GM12878 (cell line): ENCODE measurements around the gene RPGR. TPM values are rescaled to one million over a fixed set of nuclear protein-coding genes. Genes with fewer than 3 reads are reported as not detected.

Source experiments
- ATAC-seq: fragments of 200-7000 bp; cut with Tn5 transposase; 3 replicates; pipeline ENCODE4 v1.9.1; 2020; ENCODE audit warnings: mild to moderate bottlenecking, moderate library complexity
- BruUV-seq: library from RNA; stranded (reverse); fragments of 400-500 nt; replicated peaks from 2 replicates; lab custom pipeline; 2021; lab: Mats Ljungman, UMichigan
- CTCF ChIA-PET: fragments of 300-600 bp; sonication (Branson Sonifier 250); formaldehyde crosslinking; extraction: SDS; loops from one replicate; lab custom pipeline; 2021; ENCODE audit warnings: inconsistent platforms; lab: Yijun Ruan, JAX
- POLR2A ChIA-PET: fragments of 350-600 bp; formaldehyde crosslinking; extraction: SDS; loops from one replicate; lab custom pipeline; 2021; ENCODE audit warnings: inconsistent platforms; lab: Charles Lee
- RAD21 ChIA-PET: fragments of 300-600 bp; sonication (Branson Sonifier 250); formaldehyde crosslinking; loops from one replicate; lab custom pipeline; 2023; ENCODE audit warnings: antibody characterized with exemption; ENCODE audit not compliant: unreplicated experiment; lab: Charles Lee
- SMC1A ChIA-PET: fragments of 300-600 bp; sonication (Branson Sonifier 250); formaldehyde crosslinking; loops from one replicate; lab custom pipeline; 2023; ENCODE audit not compliant: unreplicated experiment, uncharacterized antibody; lab: Charles Lee
- DNase-seq: peaks from one replicate; pipeline ENCODE4 v3.0.0-alpha.2; 2011; ENCODE audit warnings: low read depth, low spot score
- FAIRE-seq: peaks from 3 replicates; lab custom pipeline; 2011; peaks lifted over from hg19 to GRCh38; lab: Jason Lieb, UNC
- H2AFZ ChIP-seq: 2 replicates; pipeline ENCODE4 v1.6.0; 2011; ENCODE audit warnings: low read depth, low read length, control low read depth; ENCODE audit not compliant: control insufficient read depth
- H3K27ac ChIP-seq: 2 replicates; pipeline ENCODE4 v1.5.1; 2011; ENCODE audit warnings: control low read depth; ENCODE audit not compliant: control insufficient read depth, insufficient read depth
- H3K27me3 ChIP-seq, 2 experiments: replicated peaks in 1 of 2; 2 replicates each; pipeline versions ENCODE4 v1.6.0 to v1.6.1; 2011; ENCODE audit warnings: low read length in 1 of 2; ENCODE audit not compliant: control insufficient read depth in 2 of 2, insufficient read depth in 2 of 2
- H3K36me3 ChIP-seq, 2 experiments: 2 replicates each; pipeline ENCODE4 v1.5.1; 2011; ENCODE audit warnings: low read length in 1 of 2; ENCODE audit not compliant: control insufficient read depth in 2 of 2, insufficient read depth in 2 of 2
- H3K4me1 ChIP-seq: 2 replicates; pipeline ENCODE4 v1.6.1; 2011; ENCODE audit warnings: mild to moderate bottlenecking, low read length, moderate library complexity, mixed read lengths; ENCODE audit not compliant: control insufficient read depth, insufficient read depth
- H3K4me2 ChIP-seq: 2 replicates; pipeline ENCODE4 v1.6.0; 2011; ENCODE audit warnings: control low read depth; ENCODE audit not compliant: control insufficient read depth, insufficient read depth
- H3K4me3 ChIP-seq: fragments of 200-600 bp; sonication (generic); 2 replicates; pipeline ENCODE4 v1.5.1; 2016
- H3K79me2 ChIP-seq: 2 replicates; pipeline ENCODE4 v1.6.0; 2011; ENCODE audit warnings: low read length; ENCODE audit not compliant: control insufficient read depth, insufficient read depth
- H3K9ac ChIP-seq: 2 replicates; pipeline ENCODE4 v1.8.0; 2011; ENCODE audit warnings: low read length, control low read depth, mixed read lengths; ENCODE audit not compliant: control insufficient read depth, insufficient read depth
- H3K9me3 ChIP-seq: replicated peaks from 3 replicates; pipeline ENCODE4 v1.5.1; 2011; ENCODE audit warnings: mild to moderate bottlenecking, low read length; ENCODE audit not compliant: control insufficient read depth, insufficient read depth
- H4K20me1 ChIP-seq: 2 replicates; pipeline ENCODE4 v1.6.0; 2011; ENCODE audit not compliant: control insufficient read depth, insufficient read depth
- BCLAF1 ChIP-seq: fragments of 450-650 bp; IDR thresholded peaks from 2 replicates; pipeline ENCODE4 v1.6.1; 2017; ENCODE audit warnings: antibody characterized with exemption, mild to moderate bottlenecking, moderate library complexity
- BMI1 ChIP-seq: fragments of 450-650 bp; IDR thresholded peaks from 2 replicates; pipeline ENCODE4 v1.6.1; 2016; ENCODE audit warnings: mild to moderate bottlenecking, moderate library complexity, borderline replicate concordance
- CREB1 ChIP-seq: IDR thresholded peaks from 2 replicates; pipeline ENCODE4 v1.6.1; 2012; ENCODE audit warnings: low read depth, mild to moderate bottlenecking, inconsistent platforms
- GABPA ChIP-seq: IDR thresholded peaks from 2 replicates; pipeline ENCODE4 v1.6.1; 2014; ENCODE audit warnings: antibody characterized with exemption, low read depth, mild to moderate bottlenecking, inconsistent platforms
- IRF4 ChIP-seq: IDR thresholded peaks from 2 replicates; pipeline ENCODE4 v1.6.1; 2011; ENCODE audit warnings: low read depth, low read length
- MEF2A ChIP-seq: IDR thresholded peaks from 2 replicates; pipeline ENCODE4 v1.6.1; 2011; ENCODE audit warnings: low read depth, mild to moderate bottlenecking, low read length, moderate library complexity; ENCODE audit not compliant: insufficient read depth
- MTA3 ChIP-seq: IDR thresholded peaks from 2 replicates; pipeline ENCODE4 v1.6.1; 2012; ENCODE audit warnings: low read length, inconsistent platforms, borderline replicate concordance
- NFXL1 ChIP-seq: fragments of 450-650 bp; IDR thresholded peaks from 2 replicates; pipeline ENCODE4 v1.6.1; 2017; ENCODE audit warnings: antibody characterized with exemption, mild to moderate bottlenecking, borderline replicate concordance
- PKNOX1 ChIP-seq: fragments of 450-650 bp; IDR thresholded peaks from 2 replicates; pipeline ENCODE4 v1.6.1; 2016; ENCODE audit warnings: mild to moderate bottlenecking
- PML ChIP-seq: IDR thresholded peaks from 2 replicates; pipeline ENCODE4 v1.6.1; 2012; ENCODE audit warnings: low read length, inconsistent platforms
- RAD21 ChIP-seq: IDR thresholded peaks from 2 replicates; pipeline ENCODE4 v1.6.1; 2011; ENCODE audit warnings: mild to moderate bottlenecking, low read depth, low read length, moderate library complexity; ENCODE audit not compliant: insufficient read depth
- SMARCA5 ChIP-seq: fragments of 450-650 bp; IDR thresholded peaks from 2 replicates; pipeline ENCODE4 v1.6.1; 2017; ENCODE audit warnings: mild to moderate bottlenecking
- SMC3 ChIP-seq: IDR thresholded peaks from 2 replicates; pipeline ENCODE4 v1.6.1; 2011; ENCODE audit warnings: low read length, improper control_type of control experiment, borderline replicate concordance
- SRF ChIP-seq, 2 experiments: IDR thresholded peaks; 2 replicates each; pipeline ENCODE4 v1.6.1; 2011; ENCODE audit warnings: low read depth in 2 of 2, low read length in 2 of 2, mild to moderate bottlenecking in 1 of 2, moderate library complexity in 1 of 2
- TARDBP ChIP-seq: IDR thresholded peaks from 2 replicates; pipeline ENCODE4 v1.6.1; 2016; ENCODE audit warnings: borderline replicate concordance
- TCF7 ChIP-seq: IDR thresholded peaks from 2 replicates; pipeline ENCODE4 v1.6.1; 2014; ENCODE audit warnings: antibody characterized with exemption, borderline replicate concordance
- YBX1 ChIP-seq: fragments of 450-650 bp; IDR thresholded peaks from 2 replicates; pipeline ENCODE4 v1.6.1; 2016; ENCODE audit warnings: antibody characterized with exemption
- ZNF24 ChIP-seq: fragments of 450-650 bp; IDR thresholded peaks from 2 replicates; pipeline ENCODE4 v1.6.1; 2017; ENCODE audit warnings: antibody characterized with exemption, mild to moderate bottlenecking
- ZSCAN29 ChIP-seq: fragments of 450-650 bp; IDR thresholded peaks from 2 replicates; pipeline ENCODE4 v1.6.1; 2017; ENCODE audit warnings: mild to moderate bottlenecking, moderate library complexity
- WGBS: methylation state at CpG from one replicate; pipeline ENCODE4 v1.1.6; 2016; ENCODE audit warnings: low lambda C conversion rate; ENCODE audit not compliant: insufficient replicate concordance, insufficient coverage; ENCODE audit errors: missing lambda C conversion rate; 5-methylcytosine and 5-hydroxymethylcytosine counted together
- in situ Hi-C: fragments of 300-500 bp; cut with MboI; formaldehyde crosslinking; loops from 9 replicates; pipeline ENCODE4 v1.14.3; 2018; ENCODE audit warnings: mixed read lengths
- intact Hi-C: fragments of 100-400 bp; cut with micrococcal nuclease; formaldehyde crosslinking; loops from one replicate; pipeline ENCODE4 v1.14.2; 2022; ENCODE audit not compliant: unreplicated experiment
- polyA plus RNA-seq, 11 experiments: library from polyadenylated mRNA; depleted of rRNA in 4 of 11; unstranded in 6 of 11; stranded (reverse) in 5 of 11; fragments of >200 nt; fragmentation: Nextera tagmentation in 4 of 11; fragmentation: Illumina TruSeq in 1 of 11; extraction: Ambion mirVana in 4 of 11; extraction: Trizol in 1 of 11; gene quantifications; 1 replicate in 1 of 11; 2 replicates in 10 of 11; pipeline versions ENCODE4 v1.2.1 to v1.2.3, GENCODE V29; 2011 to 2016; ENCODE audit warnings: inconsistent platforms in 2 of 11, missing spikeins in 2 of 11, low read depth in 1 of 11
- total RNA-seq, 4 experiments: library from RNA; depleted of rRNA in 3 of 4; stranded (reverse); fragments of >200 nt in 3 of 4; fragmentation: Illumina TruSeq in 1 of 4; extraction: Trizol in 1 of 4; gene quantifications; 2 replicates each; pipeline versions ENCODE4 v1.2.1 to v1.2.3, GENCODE V29; 2013 to 2021

Gene RPGR
- total and polyA plus RNA-seq, 10 of the 15 experiments (the other 5 are each of a cell fraction or from before 2014, with no cell fraction given), result 5.5 to 13.4 (median 7.6) TPM

GRCh38 chrX:38232079-38232686, 95.1 kb downstream of the RPGR start:
- no peak overlapping the region for H3K4me2 ChIP-seq
- no peak overlapping the region for H3K4me3 ChIP-seq
- no peak overlapping the region for H3K27ac ChIP-seq
- H3K27me3 ChIP-seq, result no peaks in the 10 kb centered on the region
- no peaks in the 10 kb centered on the region for H3K36me3 ChIP-seq
- ATAC-seq (no peak), FAIRE-seq (no peak), DNase-seq (no peak)
- H3K79me2 ChIP-seq, result no peaks in the 10 kb centered on the region
- H4K20me1 ChIP-seq, result no peaks in the 10 kb centered on the region
- ChIA-PET CTCF (interaction anchor here (0.6 to 0.7 kb wide), 2 partner anchors 348 to 844 kb away, joined by 3 read pairs; no protein-coding TSS in a partner anchor), POLR2A (no interaction called here), SMC1A (interaction anchor here (0.6 kb wide), 1 partner anchor 99 kb away, joined by 3 read pairs; no protein-coding TSS in a partner anchor), RAD21 (no interaction called here)
- in situ Hi-C loops, result no loop called here
- BruUV-seq, result no TSS peak
- no peak for TF ChIP-seq ZNF24
- no peak for TF ChIP-seq IRF4
- TF ChIP-seq PKNOX1, result no peak
- TF ChIP-seq ZSCAN29, result no peak
- TF ChIP-seq YBX1, result no peak
- TF ChIP-seq BCLAF1, result no peak
- no peak for TF ChIP-seq MTA3
- TF ChIP-seq SRF (IDR thresholded peaks at IDR 0.05; ENCODE audit: low read depth in 2 of 2, low read length in 2 of 2), result no peak
- TF ChIP-seq TARDBP, result no peak
- no peak for TF ChIP-seq RAD21
- no peak for TF ChIP-seq NFXL1
- TF ChIP-seq PML, result no peak
- TF ChIP-seq SMC3, result no peak
- no peak for TF ChIP-seq TCF7
- no peak for TF ChIP-seq BMI1
- no peak for TF ChIP-seq GABPA
- no peak for TF ChIP-seq SMARCA5
- TF ChIP-seq CREB1, result no peak
- no peak for TF ChIP-seq MEF2A
- no peaks in the 10 kb centered on the region for H3K9me3 ChIP-seq
- intact Hi-C loops, result no loop called here
- 15% methylated on average over 3 of the region's 3 CpGs for WGBS
- no peak overlapping the region for H2AFZ ChIP-seq
- H3K4me1 ChIP-seq, result no peaks in the 10 kb centered on the region
- no peak overlapping the region for H3K9ac ChIP-seq
